ENCODE measurements around the gene MOSMO.

DNA sequence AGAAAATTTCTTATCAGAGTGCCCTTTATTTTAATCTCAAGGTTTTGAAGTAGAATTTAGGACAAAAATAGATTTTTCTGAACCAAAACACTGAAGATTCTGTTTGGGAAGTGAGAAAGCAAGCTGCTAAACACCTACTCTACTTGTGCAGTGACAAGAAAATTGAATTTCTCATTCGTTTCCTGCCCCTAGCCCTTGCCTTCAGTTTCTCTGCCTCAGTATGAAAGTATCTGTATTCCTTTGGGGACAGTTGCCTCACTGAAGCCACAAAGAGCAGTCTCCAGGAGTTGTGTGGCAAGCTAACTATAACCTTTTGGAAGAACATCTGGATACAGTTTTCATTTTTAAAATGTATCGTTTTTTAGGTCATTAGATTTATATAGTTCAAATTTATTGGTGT, 19.7 kb downstream of the MOSMO start:
- TF ChIP-seq, protein P1, sequence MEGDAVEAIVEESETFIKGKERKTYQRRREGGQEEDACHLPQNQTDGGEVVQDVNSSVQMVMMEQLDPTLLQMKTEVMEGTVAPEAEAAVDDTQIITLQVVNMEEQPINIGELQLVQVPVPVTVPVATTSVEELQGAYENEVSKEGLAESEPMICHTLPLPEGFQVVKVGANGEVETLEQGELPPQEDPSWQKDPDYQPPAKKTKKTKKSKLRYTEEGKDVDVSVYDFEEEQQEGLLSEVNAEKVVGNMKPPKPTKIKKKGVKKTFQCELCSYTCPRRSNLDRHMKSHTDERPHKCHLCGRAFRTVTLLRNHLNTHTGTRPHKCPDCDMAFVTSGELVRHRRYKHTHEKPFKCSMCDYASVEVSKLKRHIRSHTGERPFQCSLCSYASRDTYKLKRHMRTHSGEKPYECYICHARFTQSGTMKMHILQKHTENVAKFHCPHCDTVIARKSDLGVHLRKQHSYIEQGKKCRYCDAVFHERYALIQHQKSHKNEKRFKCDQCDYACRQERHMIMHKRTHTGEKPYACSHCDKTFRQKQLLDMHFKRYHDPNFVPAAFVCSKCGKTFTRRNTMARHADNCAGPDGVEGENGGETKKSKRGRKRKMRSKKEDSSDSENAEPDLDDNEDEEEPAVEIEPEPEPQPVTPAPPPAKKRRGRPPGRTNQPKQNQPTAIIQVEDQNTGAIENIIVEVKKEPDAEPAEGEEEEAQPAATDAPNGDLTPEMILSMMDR (IDR thresholded peaks at IDR 0.05; ENCODE audit: low read depth, low read length), result no peak
- no peak for TF ChIP-seq EZH2phosphoT487 (IDR thresholded peaks at IDR 0.05; ENCODE audit: low read depth)
